Fibroblast of lung (primary cell): ENCODE data around the gene CASR.

Experiments used
- EZH2 ChIP-seq: IDR thresholded peaks from 2 replicates; pipeline ENCODE4 v1.5.1; 2012; ENCODE audit warnings: low read length, control low read depth, mild to moderate bottlenecking; ENCODE audit errors: missing control alignments
- TF ChIP-seq, protein P1 (sequence below), 2 donors: IDR thresholded peaks in 1 of 2; conservative IDR thresholded peaks in 1 of 2; 1 replicate in 1 of 2; 2 replicates in 1 of 2; pipeline ENCODE4 v1.5.1; 2011 to 2012; ENCODE audit warnings: low read length in 2 of 2, control low read depth in 1 of 2, inconsistent platforms in 1 of 2, low read depth in 1 of 2, mild to moderate bottlenecking in 1 of 2

DNA sequence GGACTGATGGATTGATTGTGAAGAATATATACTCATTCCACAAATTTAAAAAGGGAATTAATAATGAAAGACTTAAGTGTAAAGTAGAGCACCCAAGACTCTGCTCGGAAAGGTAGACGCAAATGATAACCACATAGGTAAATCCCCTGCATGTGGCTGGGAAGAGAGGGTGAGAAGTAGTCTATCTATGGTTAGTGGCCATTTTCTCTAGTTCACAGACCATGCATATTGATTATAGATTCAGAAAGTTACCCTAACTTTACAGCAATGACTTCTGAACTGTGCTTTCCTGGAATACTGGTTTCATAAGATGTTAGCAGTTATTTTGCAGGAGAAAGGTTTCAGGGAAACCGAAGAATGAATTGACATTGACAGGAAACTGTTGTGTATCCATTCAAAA, 51.7 kb downstream of the CASR start:
- TF ChIP-seq, protein P1, sequence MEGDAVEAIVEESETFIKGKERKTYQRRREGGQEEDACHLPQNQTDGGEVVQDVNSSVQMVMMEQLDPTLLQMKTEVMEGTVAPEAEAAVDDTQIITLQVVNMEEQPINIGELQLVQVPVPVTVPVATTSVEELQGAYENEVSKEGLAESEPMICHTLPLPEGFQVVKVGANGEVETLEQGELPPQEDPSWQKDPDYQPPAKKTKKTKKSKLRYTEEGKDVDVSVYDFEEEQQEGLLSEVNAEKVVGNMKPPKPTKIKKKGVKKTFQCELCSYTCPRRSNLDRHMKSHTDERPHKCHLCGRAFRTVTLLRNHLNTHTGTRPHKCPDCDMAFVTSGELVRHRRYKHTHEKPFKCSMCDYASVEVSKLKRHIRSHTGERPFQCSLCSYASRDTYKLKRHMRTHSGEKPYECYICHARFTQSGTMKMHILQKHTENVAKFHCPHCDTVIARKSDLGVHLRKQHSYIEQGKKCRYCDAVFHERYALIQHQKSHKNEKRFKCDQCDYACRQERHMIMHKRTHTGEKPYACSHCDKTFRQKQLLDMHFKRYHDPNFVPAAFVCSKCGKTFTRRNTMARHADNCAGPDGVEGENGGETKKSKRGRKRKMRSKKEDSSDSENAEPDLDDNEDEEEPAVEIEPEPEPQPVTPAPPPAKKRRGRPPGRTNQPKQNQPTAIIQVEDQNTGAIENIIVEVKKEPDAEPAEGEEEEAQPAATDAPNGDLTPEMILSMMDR (conservative IDR thresholded peaks at IDR 0.05 in 1 of 2, IDR thresholded peaks at IDR 0.05 in 1 of 2; ENCODE audit: low read depth in 1 of 2, low read length in 2 of 2) = no peak
- TF ChIP-seq EZH2 = no peak
